Activated CD8-positive, alpha-beta memory T cell treated with anti-CD3 and anti-CD28 coated beads for 36 hours (primary cell): ENCODE data around the gene LITAF. TPM values are rescaled to one million over a fixed set of nuclear protein-coding genes. Genes with fewer than 3 reads are reported as not detected.
"Not testable (repeated sequence)": the region's sequence is repeated elsewhere in the genome, so short reads cannot be mapped to it uniquely, and the experiment has no call there.

ENCODE experiments used
- CTCF ChIA-PET: fragments of 350-600 bp; sonication (Branson Sonifier 250); formaldehyde crosslinking; loops from one replicate; lab custom pipeline; 2021; ENCODE audit warnings: antibody characterized with exemption; lab: Charles Lee
- POLR2A ChIA-PET: fragments of 350-600 bp; sonication (Branson Sonifier 250); formaldehyde crosslinking; loops from one replicate; lab custom pipeline; 2021; ENCODE audit warnings: antibody characterized with exemption; lab: Charles Lee
- total RNA-seq, 2 experiments: library from RNA; stranded (reverse); gene quantifications; one replicate each; pipeline ENCODE4 v1.2.3, GENCODE V29; 2021

LITAF gene
- total RNA-seq, 2 experiments from 2014 or later: 178 to 183 TPM

- CTCF ChIA-PET: no interaction called here
- POLR2A ChIA-PET: interaction anchor here (0.9 kb wide), 1 partner anchor 119 kb away, joined by 3 read pairs; no protein-coding TSS in a partner anchor
These were observed 22.4 kb downstream of the LITAF start for GRCh38 chr16:11564046-11564926.

GRCh38 chr16:11563493-11564040 lies 23.2 kb downstream of the LITAF start:
- ChIA-PET CTCF (interaction anchor here (1.0 to 1.8 kb wide), 3 partner anchors 12 to 32 kb away, joined by 3 to 5 read pairs (median 4); no protein-coding TSS in a partner anchor), POLR2A (interaction anchor here (0.9 kb wide), 1 partner anchor 120 kb away, joined by 3 read pairs; no protein-coding TSS in a partner anchor)

- ChIA-PET CTCF (interaction anchor here (1.0 to 1.8 kb wide), 3 partner anchors 12 to 31 kb away, joined by 3 to 5 read pairs (median 4); no protein-coding TSS in a partner anchor), POLR2A (interaction anchor here (0.9 kb wide), 1 partner anchor 121 kb away, joined by 3 read pairs; no protein-coding TSS in a partner anchor)
These were observed 23.8 kb downstream of the LITAF start for GRCh38 chr16:11562941-11563340.

- ChIA-PET POLR2A (no interaction called here), CTCF (interaction anchor here (1.2 to 1.8 kb wide), 2 partner anchors 23 to 30 kb away, joined by 4 to 5 read pairs; no protein-coding TSS in a partner anchor)
These were observed 24.3 kb downstream of the LITAF start for GRCh38 chr16:11562411-11562810.

- ChIA-PET POLR2A (no interaction called here), CTCF (interaction anchor here (0.6 to 1.8 kb wide), 2 partner anchors 24 to 181 kb away, joined by 3 to 5 read pairs; partner anchors contain the start of gene TXNDC11)
These were observed 24.9 kb downstream of the LITAF start for GRCh38 chr16:11561856-11562255.

GRCh38 chr16:11561454-11561805 lies 25.3 kb downstream of the LITAF start:
- ChIA-PET POLR2A (no interaction called here), CTCF (interaction anchor here (0.6 to 1.0 kb wide), 2 partner anchors 20 to 181 kb away, joined by 3 to 6 read pairs; partner anchors contain the start of gene TXNDC11)

- CTCF ChIA-PET: interaction anchor here (0.7 to 1.0 kb wide), 3 partner anchors 20 to 29 kb away, joined by 3 to 6 read pairs (median 4); no protein-coding TSS in a partner anchor
- POLR2A ChIA-PET: interaction anchor here (1.3 kb wide), 1 partner anchor 21 kb away, joined by 13 read pairs; no protein-coding TSS in a partner anchor
These were observed 25.8 kb downstream of the LITAF start for GRCh38 chr16:11560701-11561453.

- CTCF ChIA-PET, POLR2A ChIA-PET: not testable (repeated sequence)
These were observed 28.4 kb downstream of the LITAF start for GRCh38 chr16:11558308-11558823.

GRCh38 chr16:11557801-11558200 lies 28.9 kb downstream of the LITAF start:
- POLR2A ChIA-PET: no interaction called here

GRCh38 chr16:11556945-11557720 lies 29.6 kb downstream of the LITAF start:
- POLR2A ChIA-PET: no interaction called here
- CTCF ChIA-PET: no interaction called here

More at GRCh38 chr16:11557801-11558200, 28.9 kb downstream of the LITAF start:
- CTCF ChIA-PET: no interaction called here

GRCh38 chr16:11556214-11556819 lies 30.4 kb downstream of the LITAF start:
- POLR2A ChIA-PET: no interaction called here

GRCh38 chr16:11554053-11554452 lies 32.7 kb downstream of the LITAF start:
- POLR2A ChIA-PET: no interaction called here
- CTCF ChIA-PET: interaction anchor here (1.4 kb wide), 1 partner anchor 22 kb away, joined by 4 read pairs; no protein-coding TSS in a partner anchor

More at GRCh38 chr16:11556214-11556819, 30.4 kb downstream of the LITAF start:
- CTCF ChIA-PET: no interaction called here

GRCh38 chr16:11553371-11553770 lies 33.3 kb downstream of the LITAF start:
- ChIA-PET POLR2A (no interaction called here), CTCF (interaction anchor here (1.4 kb wide), 1 partner anchor 21 kb away, joined by 4 read pairs; no protein-coding TSS in a partner anchor)

GRCh38 chr16:11552440-11552839 lies 34.3 kb downstream of the LITAF start:
- ChIA-PET CTCF (interaction anchor here (1.0 kb wide), 1 partner anchor 21 kb away, joined by 3 read pairs; no protein-coding TSS in a partner anchor), POLR2A (no interaction called here)

GRCh38 chr16:11551842-11552241 lies 34.9 kb downstream of the LITAF start:
- CTCF ChIA-PET: interaction anchor here (0.6 to 1.0 kb wide), 2 partner anchors 13 to 20 kb away, joined by 3 to 5 read pairs; no protein-coding TSS in a partner anchor
- POLR2A ChIA-PET: no interaction called here

GRCh38 chr16:11550791-11551498 lies 35.8 kb downstream of the LITAF start:
- ChIA-PET POLR2A (no interaction called here), CTCF (no interaction called here)
